HCEC 1CT (cell line): ENCODE measurements around the gene RPH3AL.

ENCODE experiments used
- DNase-seq: peaks from one replicate; pipeline ENCODE4 v3.0.0-alpha.2; 2017

RPH3AL gene

DNA sequence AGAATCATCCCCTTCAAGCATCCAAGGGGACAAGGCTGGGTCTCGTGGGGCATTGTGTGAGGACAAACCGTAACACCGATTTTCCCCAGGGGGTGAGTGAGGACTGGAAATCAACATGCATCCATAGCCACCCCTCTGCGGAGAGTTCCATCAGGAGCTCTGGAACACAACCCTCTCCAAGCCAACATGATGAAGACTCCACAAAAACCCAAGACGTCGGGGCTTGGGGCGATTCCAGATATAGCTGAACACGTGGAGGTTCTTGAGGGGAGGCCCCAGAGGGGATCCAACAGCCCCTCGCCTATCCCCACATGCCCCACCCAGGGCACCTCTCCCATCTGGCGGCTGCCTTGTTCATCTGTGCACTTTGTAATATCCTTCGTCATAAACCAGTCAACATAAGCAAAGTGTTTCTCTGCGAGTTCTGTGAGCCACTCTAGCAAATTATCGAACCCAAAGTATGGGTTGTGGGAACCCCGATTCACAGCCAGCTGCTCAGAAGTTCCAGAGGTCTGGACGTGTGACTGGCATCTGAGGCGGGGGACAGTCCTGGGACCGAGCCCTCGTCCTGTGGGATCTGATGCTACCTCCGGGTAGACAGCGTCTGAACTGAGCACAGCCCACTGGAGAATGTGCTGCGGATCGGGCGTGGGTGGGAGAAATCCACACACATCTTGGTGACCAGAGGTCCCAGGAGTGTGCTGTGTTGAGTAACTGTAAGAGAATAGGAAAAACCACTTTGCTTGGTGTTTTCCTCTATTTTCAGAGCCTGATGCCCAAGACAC, 55.5 kb downstream of the RPH3AL start:
- no peak for DNase-seq

- DNase-seq = no peak
Measured at GRCh38 chr17:296379-296778, 56.2 kb downstream of the RPH3AL start.

- no peak for DNase-seq
Measured at GRCh38 chr17:292531-293382, 59.9 kb downstream of the RPH3AL start.

DNA sequence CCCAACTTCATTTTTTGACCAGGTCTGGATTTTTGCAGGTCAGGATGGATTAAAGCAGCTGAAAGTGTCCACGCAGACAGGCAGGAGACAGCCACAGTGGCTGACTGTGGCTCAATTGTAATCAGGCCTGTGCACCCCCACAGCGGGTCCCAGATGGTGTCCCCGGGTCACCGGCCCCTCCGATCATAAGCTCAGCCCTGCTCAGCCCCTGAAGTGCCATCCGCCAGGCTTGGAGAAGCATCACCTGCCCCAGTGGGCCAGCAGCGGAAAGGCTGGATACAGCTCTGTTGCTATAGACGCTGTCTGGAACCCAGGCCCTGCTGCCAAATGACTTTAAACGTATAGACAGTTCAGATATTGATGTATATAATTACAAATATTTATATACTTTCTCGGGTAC, 60.6 kb downstream of the RPH3AL start:
- no peak for DNase-seq

DNA sequence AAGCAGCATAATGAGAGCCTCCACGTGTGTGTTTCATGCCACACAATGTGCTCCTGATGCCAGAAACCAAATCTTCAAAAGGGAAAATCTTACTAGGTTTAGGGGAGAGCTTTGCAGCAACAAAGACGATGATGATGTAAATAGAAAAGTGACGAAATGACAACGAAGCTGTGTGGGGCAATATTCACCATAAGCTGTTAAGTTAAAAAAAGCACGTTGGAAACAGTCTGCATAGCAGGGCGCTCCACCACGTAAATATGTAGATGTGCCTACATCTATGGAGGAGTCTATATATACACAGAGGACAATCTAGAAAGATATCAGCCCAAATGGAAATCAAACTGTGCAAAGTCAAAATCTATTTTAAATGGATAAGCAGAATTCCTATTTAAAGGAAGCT, 61.0 kb downstream of the RPH3AL start:
- no peak for DNase-seq

DNA sequence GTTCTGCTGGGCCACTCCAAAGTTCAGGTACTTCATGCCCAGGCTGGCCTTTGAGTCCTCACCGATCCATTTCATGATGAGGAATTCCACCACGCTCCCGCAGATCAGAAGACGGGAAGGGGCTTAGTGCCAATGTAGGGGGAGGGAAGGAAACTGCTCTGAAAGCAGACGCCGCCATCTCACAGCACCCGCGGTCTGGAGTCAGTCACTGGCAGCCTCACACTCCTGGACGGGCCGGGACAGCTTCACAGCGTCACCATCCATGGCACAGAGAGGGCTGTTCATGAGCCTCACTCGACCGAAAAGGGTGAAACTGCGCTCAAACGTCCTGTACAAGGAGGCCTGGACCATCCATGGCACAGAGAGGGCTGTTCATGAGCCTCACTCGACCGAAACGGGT, 62.0 kb downstream of the RPH3AL start:
- DNase-seq = no peak

DNA sequence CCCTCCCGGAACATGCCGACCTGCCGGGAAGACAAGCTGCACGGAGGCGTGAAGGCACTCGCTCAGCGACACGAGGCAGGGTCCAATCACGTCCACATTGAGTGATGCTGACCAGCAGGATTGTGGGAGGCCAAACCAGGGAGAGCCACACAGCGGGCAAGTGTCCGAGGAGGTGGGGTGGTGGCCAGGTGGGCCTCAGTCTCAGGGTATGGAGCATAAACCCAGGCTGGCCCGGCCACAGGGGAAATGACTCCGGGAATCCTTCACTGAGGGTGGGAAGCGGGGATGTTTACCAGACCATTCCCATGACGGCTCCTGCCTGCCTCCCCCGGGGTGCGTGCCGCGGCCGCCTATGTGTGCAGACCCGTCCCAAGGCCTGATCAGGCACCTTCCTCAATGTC, 62.5 kb downstream of the RPH3AL start:
- DNase-seq = no peak

- DNase-seq = no peak
Measured at GRCh38 chr17:289409-289808, 63.2 kb downstream of the RPH3AL start.

DNA sequence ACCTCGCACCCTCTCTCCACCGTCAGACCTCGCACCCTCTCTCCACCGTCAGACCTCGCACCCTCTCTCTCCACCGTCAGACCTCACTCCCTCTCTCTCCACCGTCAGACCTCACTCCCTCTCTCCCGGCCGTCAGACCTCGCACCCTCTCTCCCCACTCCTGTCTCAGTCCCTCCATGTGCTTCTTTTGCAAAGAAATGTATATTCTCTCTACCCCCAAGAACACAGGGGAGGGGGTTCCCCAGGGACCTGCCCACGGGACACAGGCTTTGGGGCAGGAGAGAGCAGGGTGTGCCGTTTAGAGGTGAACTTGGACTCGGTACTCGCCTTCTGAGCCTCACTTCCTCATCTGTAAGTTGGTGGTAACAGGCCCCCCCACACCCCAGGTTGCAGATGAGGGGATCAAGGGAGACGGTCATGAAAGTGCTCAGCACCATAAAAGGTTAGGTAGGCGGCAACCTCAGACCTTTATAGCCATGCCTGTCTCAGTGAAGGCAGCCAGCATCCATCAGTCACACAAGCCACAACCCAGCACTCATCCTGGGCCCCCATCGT, 63.7 kb downstream of the RPH3AL start:
- no peak for DNase-seq

GRCh38 chr17:286571-286970, 66.0 kb downstream of the RPH3AL start:
- DNase-seq = no peak

- DNase-seq = no peak
Measured at GRCh38 chr17:285751-286422, 66.7 kb downstream of the RPH3AL start.

GRCh38 chr17:284676-285355, 67.8 kb downstream of the RPH3AL start:
- no peak for DNase-seq

- DNase-seq = no peak
Measured at GRCh38 chr17:283911-284675, 68.5 kb downstream of the RPH3AL start.

- DNase-seq = no peak
Measured at GRCh38 chr17:282912-283882, 69.4 kb downstream of the RPH3AL start.

GRCh38 chr17:282000-282911, 70.4 kb downstream of the RPH3AL start:
- no peak for DNase-seq

DNA sequence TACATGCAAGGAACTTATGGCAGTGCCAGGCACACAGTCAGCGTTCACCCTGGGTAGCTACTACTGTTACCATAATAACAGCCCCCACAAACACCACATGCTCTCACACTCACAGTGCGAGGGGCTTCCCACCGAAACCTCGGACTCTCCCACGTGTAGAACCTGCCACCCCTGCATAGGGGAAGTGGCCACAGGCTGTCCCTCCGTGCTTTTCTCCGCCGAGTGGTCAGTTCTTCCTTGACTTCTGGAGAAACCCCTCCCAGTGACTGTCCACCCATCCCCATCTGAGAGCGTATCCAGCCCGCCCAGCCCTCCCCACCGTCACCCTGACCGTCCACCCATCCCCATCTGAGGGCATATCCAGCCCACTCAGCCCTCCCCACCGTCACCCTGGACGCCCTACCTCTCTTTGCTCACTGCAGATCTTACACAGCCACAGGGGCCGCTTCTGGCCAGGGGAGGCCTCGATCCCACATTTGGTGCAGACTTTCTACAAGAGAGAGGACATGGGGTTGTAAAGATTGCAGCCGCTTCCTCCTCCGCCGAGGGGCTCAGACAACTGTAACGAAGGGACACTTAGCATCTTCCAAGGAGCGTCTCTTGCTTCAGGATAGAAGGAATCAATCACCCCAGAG, 71.1 kb downstream of the RPH3AL start:
- DNase-seq = no peak

DNA sequence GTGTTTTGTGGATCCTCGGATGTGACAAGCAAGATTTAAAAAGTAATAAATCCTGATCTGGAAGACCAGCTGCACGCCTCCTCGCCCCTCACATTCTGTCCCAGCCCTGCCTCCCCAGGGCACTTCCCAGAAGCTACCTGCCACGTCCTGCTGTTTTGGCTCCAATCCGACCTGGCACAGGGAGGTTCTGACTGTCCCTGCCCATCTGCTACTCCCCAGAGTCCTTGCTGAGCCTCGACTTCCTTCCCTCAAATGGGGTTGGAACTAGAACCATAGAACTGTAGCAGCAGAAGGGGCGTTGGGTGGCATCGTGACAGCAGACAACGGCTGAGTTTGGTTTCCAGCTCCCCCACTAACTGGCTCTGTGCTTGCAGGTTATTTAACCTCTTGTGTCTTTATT, 71.7 kb downstream of the RPH3AL start:
- DNase-seq = no peak

DNA sequence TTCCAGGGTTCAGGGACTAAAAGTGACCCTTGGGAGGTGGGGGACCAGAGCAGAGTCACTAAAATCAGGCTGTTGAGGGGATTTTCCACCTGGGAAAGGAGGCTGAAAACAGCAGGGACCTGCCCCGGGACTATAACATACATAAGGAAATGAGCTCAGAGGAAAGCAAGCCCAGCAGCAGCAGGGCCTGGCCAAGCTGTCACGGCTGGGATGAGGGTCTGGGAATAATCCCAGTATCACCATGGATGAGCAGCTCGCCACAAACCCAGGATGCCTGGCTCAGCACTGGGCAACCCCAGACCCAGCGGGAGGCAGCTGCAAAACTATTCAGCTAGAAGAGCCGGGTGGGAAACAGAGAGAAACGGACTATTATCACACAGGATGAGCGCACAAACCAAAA, 72.4 kb downstream of the RPH3AL start:
- DNase-seq = no peak

GRCh38 chr17:279776-280175, 72.8 kb downstream of the RPH3AL start:
- DNase-seq = no peak
